Endothelial cell of umbilical vein (primary cell): Measurements from ENCODE around the gene CFAP70.

Experiments
- CTCF ChIP-seq, 2 donors: IDR thresholded peaks; 1 replicate in 1 of 2; 2 replicates in 1 of 2; pipeline ENCODE4 v1.5.1; 2011; ENCODE audit warnings: low read length in 2 of 2, mild to moderate bottlenecking in 2 of 2, moderate library complexity in 2 of 2, control low read depth in 1 of 2, inconsistent platforms in 1 of 2, low read depth in 1 of 2; ENCODE audit not compliant: insufficient read depth in 1 of 2; ENCODE audit errors: extremely low read depth in 1 of 2
- EZH2 ChIP-seq: IDR thresholded peaks from 2 replicates; pipeline ENCODE4 v1.6.1; 2012; ENCODE audit warnings: borderline replicate concordance, low read depth, mild to moderate bottlenecking, moderate library complexity, low read length, inconsistent platforms; ENCODE audit not compliant: severe bottlenecking
- FOS ChIP-seq: IDR thresholded peaks from 2 replicates; pipeline ENCODE4 v1.6.1; 2011; ENCODE audit warnings: mild to moderate bottlenecking, low read length, moderate library complexity, borderline replicate concordance; ENCODE audit not compliant: insufficient read depth
- JUN ChIP-seq: IDR thresholded peaks from 2 replicates; pipeline ENCODE4 v1.6.1; 2011; ENCODE audit warnings: borderline replicate concordance, low read depth; ENCODE audit not compliant: insufficient read length, insufficient read depth
- POLR2A ChIP-seq: IDR thresholded peaks from 2 replicates; pipeline ENCODE4 v1.6.1; 2012; ENCODE audit warnings: low read depth, mild to moderate bottlenecking, control low read depth, low read length

DNA sequence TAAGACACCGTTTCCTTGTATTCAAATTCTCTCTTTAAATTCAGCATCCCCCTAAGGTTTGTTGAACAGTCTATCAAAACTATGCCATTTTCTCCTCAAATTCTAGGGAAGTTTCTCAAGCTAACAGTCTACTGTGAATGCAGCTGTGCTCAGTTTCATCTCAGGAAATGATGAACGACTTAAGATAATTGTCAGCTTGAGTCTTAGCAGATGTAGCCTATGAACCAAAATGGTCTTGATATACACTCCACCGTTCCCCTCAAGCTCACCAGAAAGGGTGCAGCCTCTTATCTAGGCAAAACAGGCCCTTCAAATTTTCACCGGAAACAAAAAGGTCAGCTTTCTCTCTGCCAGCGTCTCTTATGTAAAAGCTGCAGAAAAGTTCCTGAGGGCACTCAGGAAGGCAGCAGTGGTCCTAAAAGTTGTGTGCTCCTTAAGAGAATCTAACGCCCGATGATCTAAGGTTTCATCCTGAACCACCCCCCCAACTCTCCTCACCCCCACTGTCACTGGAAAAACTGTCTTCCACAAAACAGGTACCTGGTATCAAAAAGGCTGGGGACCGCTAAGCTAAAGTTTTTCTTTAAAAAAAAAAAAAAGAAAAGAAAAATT lies 113.7 kb downstream of the CFAP70 start:
- TF ChIP-seq POLR2A (no peak), CTCF (IDR thresholded peaks at IDR 0.05; ENCODE audit: extremely low read depth in 1 of 2, insufficient read depth in 1 of 2, low read depth in 1 of 2, low read length in 2 of 2) (no peak), EZH2 (no peak), FOS (no peak), JUN (no peak)
